T follicular helper cell (primary cell): ENCODE measurements around the gene GCSAM.

Source experiments
- DNase-seq: peaks from one replicate; pipeline ENCODE4 v3.0.0-alpha.2; 2020; ENCODE audit warnings: low read depth
- total RNA-seq, 2 experiments: gene quantifications; one replicate each; lab custom pipeline; 2026; lab: John Stamatoyannopoulos, UW

The GCSAM gene, protein sequence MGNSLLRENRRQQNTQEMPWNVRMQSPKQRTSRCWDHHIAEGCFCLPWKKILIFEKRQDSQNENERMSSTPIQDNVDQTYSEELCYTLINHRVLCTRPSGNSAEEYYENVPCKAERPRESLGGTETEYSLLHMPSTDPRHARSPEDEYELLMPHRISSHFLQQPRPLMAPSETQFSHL
- total RNA-seq, result 10.9 to 18.8 reads per million in 2 experiments

GRCh38 chr3:112132975-112133448, at the start of gene GCSAM:
TSS of gene GCSAM (minus strand) at chr3:112133248. CDS start at chr3:112133120, 128 bp downstream.
- DNase-seq, result peak; percentile 56

GRCh38 chr3:112175646-112176045, 42.6 kb upstream of the GCSAM start:
- no peak for DNase-seq

GRCh38 chr3:112175037-112175436, 42.0 kb upstream of the GCSAM start:
- no peak for DNase-seq

GRCh38 chr3:112171144-112171543, 38.1 kb upstream of the GCSAM start:
- DNase-seq, result no peak

- DNase-seq, result no peak
These were observed 37.0 kb upstream of the GCSAM start for GRCh38 chr3:112170046-112170445.

GRCh38 chr3:112167758-112168157, 34.7 kb upstream of the GCSAM start:
- no peak for DNase-seq

- DNase-seq, result no peak
These were observed 16.1 kb upstream of the GCSAM start for GRCh38 chr3:112149136-112149535.

DNA sequence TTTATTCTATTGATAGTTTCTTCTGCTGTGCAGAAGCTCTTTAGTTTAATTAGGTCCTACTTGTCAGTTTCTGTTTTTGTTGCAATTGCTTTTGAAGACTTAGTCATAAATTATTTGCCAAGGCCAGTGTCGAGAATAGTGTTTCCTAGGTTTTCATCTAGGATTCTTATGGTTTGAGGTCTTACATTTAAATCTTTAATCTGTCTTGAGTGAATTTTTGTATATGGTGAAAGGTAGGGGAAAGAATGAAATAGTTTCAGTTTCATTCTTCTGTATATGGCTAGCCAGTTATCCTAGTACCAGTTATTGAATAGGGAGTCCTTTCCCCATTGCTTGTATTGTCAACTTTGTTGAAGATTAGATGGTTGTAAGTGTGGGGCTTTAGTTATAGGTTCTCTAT, 10.6 kb upstream of the GCSAM start:
- no peak for DNase-seq

DNA sequence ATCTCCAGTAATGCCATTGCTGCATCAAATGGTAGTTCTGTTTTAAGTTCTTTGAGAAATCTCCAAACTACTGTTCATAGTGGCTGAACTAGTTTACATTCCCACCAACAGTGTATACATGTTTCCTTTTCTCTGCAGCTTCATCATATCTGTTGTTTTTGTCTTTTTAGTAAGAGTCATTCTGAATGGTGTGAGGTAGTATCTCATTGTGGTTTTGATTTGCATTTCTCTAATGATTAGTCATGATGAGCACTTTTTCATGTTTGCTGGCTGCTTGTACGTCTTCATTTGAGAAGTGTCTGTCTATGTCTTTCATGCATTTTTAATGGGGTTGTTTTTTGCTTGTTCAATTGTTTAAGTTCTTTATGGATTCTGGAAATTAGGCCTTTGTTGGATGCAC, 10.2 kb upstream of the GCSAM start:
- no peak for DNase-seq

DNA sequence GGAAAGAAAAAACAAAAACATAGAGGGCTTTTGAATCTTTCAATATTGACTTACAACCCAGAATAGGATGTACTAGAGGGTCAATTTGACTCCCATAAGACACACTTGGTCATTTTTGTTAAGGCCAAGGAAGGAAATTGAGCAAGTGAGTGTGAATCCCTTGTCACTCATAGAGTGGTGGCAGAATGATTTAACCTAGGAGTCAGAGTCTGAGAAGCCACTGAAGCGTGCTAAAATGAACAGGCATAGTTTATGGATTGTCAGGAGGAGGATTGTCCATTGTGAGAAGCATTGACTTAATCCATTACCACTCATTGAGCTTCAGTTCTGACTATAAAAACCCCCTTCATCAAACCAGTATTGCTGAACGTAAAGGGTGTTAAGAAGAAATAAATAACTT, 8.2 kb upstream of the GCSAM start:
- DNase-seq, result no peak

GRCh38 chr3:112140584-112140983, 7.5 kb upstream of the GCSAM start:
- DNase-seq, result no peak

DNA sequence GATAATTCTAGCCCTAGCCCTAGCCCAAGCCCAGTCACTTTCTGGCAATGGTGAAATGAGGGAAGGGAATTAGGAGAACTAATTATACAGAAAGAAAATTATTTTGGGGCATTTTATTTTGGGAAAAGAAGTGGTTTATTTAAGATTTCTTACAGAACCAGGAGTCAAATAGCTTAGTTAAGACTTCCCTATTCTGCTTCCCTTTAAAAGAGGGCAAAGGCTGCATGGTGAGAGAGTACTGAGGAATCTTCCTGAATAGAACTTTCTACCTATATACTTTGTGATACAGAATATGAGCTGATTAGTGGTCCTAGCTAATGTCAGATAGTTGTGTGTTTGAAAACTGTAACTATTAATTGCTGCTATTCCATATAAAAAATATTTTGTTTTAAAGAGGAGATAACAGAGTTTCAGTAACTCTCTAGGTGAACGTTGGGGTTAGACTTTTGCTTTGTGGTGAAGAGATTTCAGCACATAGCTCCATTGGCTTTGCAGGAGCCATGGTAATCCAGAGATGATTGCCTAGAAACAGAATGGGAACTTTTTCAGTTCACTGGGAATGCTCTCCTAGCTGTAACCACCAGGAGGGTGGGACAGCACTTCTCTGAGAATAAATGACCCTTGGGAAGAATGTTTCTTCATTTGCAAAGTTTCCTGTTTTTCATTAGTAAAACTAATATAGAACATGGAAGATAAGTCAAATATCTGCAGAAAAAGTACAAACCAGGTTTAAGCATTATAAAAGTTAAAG, 5.3 kb upstream of the GCSAM start:
- DNase-seq, result no peak

DNA sequence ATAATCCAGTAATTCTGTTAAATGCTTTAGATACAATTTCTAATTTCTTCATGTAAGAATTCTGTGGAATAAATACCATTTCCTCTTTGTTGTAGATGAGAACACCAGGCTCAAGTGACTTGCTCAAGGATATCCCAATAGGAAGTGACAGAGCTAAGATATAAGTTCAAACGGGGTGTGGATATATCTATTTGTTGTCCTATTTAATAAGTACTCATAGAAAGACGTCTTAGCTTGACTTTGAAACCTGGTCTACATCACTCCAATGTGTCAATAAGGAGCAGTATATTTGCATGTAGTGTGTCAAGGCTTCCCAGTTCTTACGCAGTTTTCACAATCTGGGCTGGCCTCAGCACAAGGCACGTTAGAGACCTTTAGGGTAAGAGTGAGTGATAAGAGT, 4.7 kb upstream of the GCSAM start:
- no peak for DNase-seq

- DNase-seq, result peak; percentile 25
These were observed 4.1 kb upstream of the GCSAM start for GRCh38 chr3:112136959-112137693.

GRCh38 chr3:112136046-112136445, 3.0 kb upstream of the GCSAM start:
- no peak for DNase-seq

DNA sequence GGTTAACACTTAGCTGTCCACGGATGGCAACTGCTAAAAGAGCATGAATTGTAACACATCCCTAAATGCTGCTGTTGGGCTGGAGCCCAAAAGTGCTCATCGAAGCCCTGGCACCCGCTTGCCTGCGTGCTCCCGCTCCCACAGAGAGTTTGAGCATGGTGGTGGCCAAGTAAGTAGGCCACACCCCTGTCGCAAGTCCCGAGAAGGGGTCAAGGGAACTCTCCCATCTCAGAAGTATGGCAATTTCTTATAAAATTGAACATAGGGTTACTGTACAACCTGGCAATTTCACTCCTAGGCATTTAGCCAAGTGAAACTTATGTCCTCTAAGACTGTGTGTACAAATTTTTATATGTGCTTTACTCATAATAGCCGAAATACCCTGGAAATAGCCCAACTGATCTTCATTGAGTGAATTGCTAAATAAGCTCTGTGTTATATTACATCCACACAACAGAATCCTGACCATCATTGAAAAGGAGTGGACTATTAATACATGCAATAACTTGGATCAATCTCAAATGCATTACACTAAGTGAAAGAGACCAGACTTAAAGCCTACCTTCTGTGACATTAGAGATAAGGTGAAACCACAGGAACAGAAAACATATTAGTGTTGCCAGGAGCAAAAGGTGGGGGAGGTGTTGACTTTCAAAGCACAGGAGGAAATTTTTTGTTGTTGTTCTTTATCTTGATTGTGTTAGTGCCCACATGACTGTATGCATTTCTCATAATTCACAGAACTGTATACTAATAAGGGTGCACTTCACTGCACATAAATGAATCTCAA, 1.5 kb upstream of the GCSAM start:
- DNase-seq, result peak; percentile 12

GRCh38 chr3:112133626-112134334, 732 bp upstream of the GCSAM start:
- no peak for DNase-seq

DNA sequence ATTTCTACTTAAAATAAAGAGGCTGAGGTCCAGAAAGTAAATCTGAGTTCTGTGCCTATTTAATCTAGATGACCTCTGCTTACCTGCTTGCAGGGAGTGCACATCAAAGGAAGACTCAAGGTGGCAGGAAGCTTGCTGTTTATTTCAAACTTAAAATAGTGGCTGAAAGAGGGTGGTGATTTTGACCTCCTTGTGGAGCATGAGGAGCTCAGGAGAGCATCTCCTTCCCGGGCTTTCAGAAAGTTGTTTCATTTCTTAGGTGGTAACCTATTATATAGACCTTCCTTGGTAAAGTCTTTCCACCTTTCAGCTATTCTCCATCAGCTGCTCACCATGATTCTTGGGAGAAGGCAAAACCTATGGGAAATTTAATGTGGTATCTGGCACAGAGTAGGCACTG, 494 bp downstream of the GCSAM start:
- no peak for DNase-seq

- DNase-seq, result no peak
These were observed 960 bp downstream of the GCSAM start for GRCh38 chr3:112132088-112132487.

- no peak for DNase-seq
These were observed 1.9 kb downstream of the GCSAM start for GRCh38 chr3:112131111-112131510.

GRCh38 chr3:112130638-112130993, 2.4 kb downstream of the GCSAM start:
- DNase-seq, result no peak
